ENCODE data around the gene FBXO21. TPM values are rescaled to one million over a fixed set of nuclear protein-coding genes. Genes with fewer than 3 reads are reported as not detected.

The FBXO21 gene
- total and polyA plus RNA-seq, 2 of the 13 experiments (the other 11 are each of a cell fraction or from before 2014, with no cell fraction given) = 15.6 to 32.5 TPM

DNA sequence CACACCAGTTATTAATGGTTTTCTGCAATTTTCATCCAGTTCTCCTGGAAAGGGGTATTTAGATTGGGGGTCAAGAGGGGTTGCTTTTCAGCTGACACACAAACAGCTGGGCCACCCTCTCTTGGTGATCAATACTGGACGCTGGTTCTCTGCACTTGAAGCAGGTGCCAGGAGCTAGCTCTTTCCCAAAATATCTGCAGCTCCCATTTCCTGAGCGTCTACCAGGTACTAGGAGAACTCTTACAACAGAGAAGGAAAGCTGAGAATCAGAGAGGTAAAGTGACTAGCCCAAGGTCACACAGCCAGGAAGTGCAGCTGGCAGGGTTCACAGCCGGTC, 92.3 kb downstream of the FBXO21 start:
- POLR2A ChIA-PET = no interaction called here
- Histone ChIP-seq H3K36me3 (replicated peaks in 1 of 2; ENCODE audit: control insufficient read depth in 1 of 2, insufficient read depth in 2 of 2, low read length in 2 of 2) (peaks cover 1 to 16% of the 10 kb centered on the region in 2 experiments; a peak in 4 of 5 replicates), H4K20me1 (ENCODE audit: insufficient read depth, low read length) (peaks cover 12% of the 10 kb centered on the region), H3K4me1 (ENCODE audit: insufficient read depth, low read length) (peaks cover 84% of the 10 kb centered on the region), H3K27ac (ENCODE audit: extremely low read length, insufficient read depth, low read length) (peak overlapping the region; percentile 40), H3K4me3 (replicated peaks in 1 of 3; ENCODE audit: insufficient read depth in 1 of 3, low read depth in 2 of 3, low read length in 3 of 3) (peak overlapping the region; percentile 89 to 92 (median 91)), H3K9me3 (ENCODE audit: low read length) (no peaks in the 10 kb centered on the region), H3K27me3 (ENCODE audit: control insufficient read depth in 1 of 2, insufficient read depth in 2 of 2, low read length in 2 of 2) (no peaks in the 10 kb centered on the region; a peak in 1 of 5 replicates), H3K9ac (ENCODE audit: insufficient read depth, low read depth, low read length) (peak overlapping the region; percentile 76), H3K79me2 (ENCODE audit: insufficient read depth, low read length) (peaks cover 58% of the 10 kb centered on the region), H3K4me2 (ENCODE audit: low read depth, low read length) (peak overlapping the region; percentile 78), H2AFZ (ENCODE audit: low read length) (no peak overlapping the region)
- 8% methylated on average over 3 of the region's 3 CpGs for WGBS (ENCODE audit: low lambda C conversion rate)
- no TSS peak for BruUV-seq (replicated peaks)
- in situ Hi-C loops (cut with HindIII; ENCODE audit: extremely low pct_ligation_motif_present, low pct_unique_long_range_greater_than_20kb) (loop anchor here (5.0 kb wide), 1 partner anchor 51 kb away; no protein-coding TSS in a partner anchor), intact Hi-C loops (cut with micrococcal nuclease; ENCODE audit: unreplicated experiment) (loop anchor here (2.0 kb wide), 1 partner anchor 53 kb away; no protein-coding TSS in a partner anchor)
- DNase-seq (ENCODE audit: low spot score) (no peak), FAIRE-seq (no peak), ATAC-seq (no peak)
- CTCF ChIA-PET (ENCODE audit: low intra/inter-chr PET ratio, low total read pairs) = no interaction called here
- TF ChIP-seq PLRG1 (conservative IDR thresholded peaks at IDR 0.05) (no peak), TFAP4 (IDR thresholded peaks at IDR 0.05; ENCODE audit: borderline replicate concordance, low read depth) (no peak), ZNF7 (CRISPR knock-in tag; IDR thresholded peaks at IDR 0.05) (no peak), ARNT2 (CRISPR knock-in tag; IDR thresholded peaks at IDR 0.05; ENCODE audit: low read depth) (no peak), ARID5B (CRISPR knock-in tag; IDR thresholded peaks at IDR 0.05) (no peak), ZNF205 (CRISPR knock-in tag; IDR thresholded peaks at IDR 0.05) (no peak), ZNF547 (CRISPR knock-in tag; IDR thresholded peaks at IDR 0.05) (no peak), TCF7L2 (IDR thresholded peaks at IDR 0.05; ENCODE audit: low read depth, low read length) (no peak), BORCS8-MEF2B (CRISPR knock-in tag; IDR thresholded peaks at IDR 0.05) (no peak), ETV5 (CRISPR knock-in tag; IDR thresholded peaks at IDR 0.05; ENCODE audit: borderline replicate concordance) (0 out of 2 replicates have a peak, but pooled peaks have one; percentile 35), RCOR2 (CRISPR knock-in tag; IDR thresholded peaks at IDR 0.05) (0 out of 2 replicates have a peak, but pooled peaks have one; percentile 23), ELF1 (CRISPR knock-in tag; IDR thresholded peaks at IDR 0.05) (peak; percentile 49; the same call in 1 of the 2 replicates), CSRNP2 (CRISPR knock-in tag; conservative IDR thresholded peaks at IDR 0.05; ENCODE audit: low read depth) (no peak), KLF11 (CRISPR knock-in tag; IDR thresholded peaks at IDR 0.05) (no peak), HNRNPUL1 (IDR thresholded peaks at IDR 0.05; ENCODE audit: low read depth, low read length) (no peak), ZNF678 (CRISPR knock-in tag; IDR thresholded peaks at IDR 0.05) (no peak), RBM22 (optimal IDR thresholded peaks at IDR 0.05; ENCODE audit: low read length) (no peak)
- TF ChIP-seq, protein P1, sequence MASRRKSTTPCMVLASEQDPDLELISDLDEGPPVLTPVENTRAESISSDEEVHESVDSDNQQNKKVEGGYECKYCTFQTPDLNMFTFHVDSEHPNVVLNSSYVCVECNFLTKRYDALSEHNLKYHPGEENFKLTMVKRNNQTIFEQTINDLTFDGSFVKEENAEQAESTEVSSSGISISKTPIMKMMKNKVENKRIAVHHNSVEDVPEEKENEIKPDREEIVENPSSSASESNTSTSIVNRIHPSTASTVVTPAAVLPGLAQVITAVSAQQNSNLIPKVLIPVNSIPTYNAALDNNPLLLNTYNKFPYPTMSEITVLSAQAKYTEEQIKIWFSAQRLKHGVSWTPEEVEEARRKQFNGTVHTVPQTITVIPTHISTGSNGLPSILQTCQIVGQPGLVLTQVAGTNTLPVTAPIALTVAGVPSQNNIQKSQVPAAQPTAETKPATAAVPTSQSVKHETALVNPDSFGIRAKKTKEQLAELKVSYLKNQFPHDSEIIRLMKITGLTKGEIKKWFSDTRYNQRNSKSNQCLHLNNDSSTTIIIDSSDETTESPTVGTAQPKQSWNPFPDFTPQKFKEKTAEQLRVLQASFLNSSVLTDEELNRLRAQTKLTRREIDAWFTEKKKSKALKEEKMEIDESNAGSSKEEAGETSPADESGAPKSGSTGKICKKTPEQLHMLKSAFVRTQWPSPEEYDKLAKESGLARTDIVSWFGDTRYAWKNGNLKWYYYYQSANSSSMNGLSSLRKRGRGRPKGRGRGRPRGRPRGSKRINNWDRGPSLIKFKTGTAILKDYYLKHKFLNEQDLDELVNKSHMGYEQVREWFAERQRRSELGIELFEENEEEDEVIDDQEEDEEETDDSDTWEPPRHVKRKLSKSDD (CRISPR knock-in tag; IDR thresholded peaks at IDR 0.05; ENCODE audit: low read depth) = no peak

Measured in HepG2 (cell line).